Inferior parietal cortex (tissue), 1 donor: ENCODE data around the gene UGP2.

Experiments
- DNase-seq: peaks from one replicate; pipeline ENCODE4 v3.0.0-alpha.2; 2016; ENCODE audit errors: extremely low spot score

UGP2 gene

DNA sequence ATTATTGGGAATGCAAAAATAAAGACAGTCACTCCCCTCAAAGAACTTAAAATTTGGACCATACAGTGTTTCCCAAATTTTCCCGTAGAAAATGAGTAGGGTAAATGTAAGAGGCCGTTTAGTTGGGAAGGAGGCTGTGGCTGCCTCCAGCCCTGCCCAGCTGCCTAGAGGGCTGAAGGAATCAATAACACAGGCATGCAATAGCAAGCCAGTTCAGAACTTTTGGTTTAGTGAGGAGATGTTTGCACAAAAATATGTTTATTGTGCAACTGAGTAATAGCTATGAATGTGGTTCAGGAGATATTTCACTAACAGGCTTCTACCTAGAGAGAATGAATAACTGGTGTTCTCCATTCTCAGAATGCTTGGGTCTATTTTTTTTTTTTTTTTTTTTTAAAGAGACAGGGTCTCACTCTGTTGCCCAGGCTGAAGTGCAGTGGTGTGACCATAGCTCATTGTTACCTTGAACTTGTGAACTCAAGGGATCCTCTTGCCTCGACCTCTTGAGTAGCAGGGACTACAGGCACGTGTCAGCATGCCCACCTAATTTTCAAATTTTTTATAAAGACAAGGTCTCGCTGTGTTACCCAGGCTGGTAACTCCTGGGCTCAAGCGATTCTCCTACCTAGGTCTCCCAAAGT lies 23.6 kb downstream of the UGP2 start:
- no peak for DNase-seq

GRCh38 chr2:63866009-63866709 lies 24.5 kb downstream of the UGP2 start:
- DNase-seq: no peak

DNA sequence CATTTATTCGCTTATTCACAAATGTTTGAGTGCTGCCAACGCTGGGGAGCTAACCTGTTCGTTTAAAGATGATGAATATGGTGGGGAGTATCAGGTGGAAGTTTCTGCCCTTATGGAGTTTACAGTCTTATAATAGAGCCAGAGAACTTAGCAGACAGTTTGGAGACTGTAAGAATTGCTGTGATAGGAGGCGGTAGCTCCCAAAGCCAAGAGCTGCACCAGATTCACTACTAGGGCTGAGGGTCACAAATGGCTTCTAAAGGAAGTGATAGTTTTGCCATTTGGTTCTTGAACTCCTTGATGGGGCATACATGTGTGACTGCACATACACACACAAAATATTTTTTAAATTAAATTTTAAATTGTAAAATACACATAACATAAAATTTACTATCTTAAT lies 29.0 kb downstream of the UGP2 start:
- DNase-seq: no peak

- DNase-seq: no peak
Observed at GRCh38 chr2:63871864-63872263, 30.2 kb downstream of the UGP2 start.

DNA sequence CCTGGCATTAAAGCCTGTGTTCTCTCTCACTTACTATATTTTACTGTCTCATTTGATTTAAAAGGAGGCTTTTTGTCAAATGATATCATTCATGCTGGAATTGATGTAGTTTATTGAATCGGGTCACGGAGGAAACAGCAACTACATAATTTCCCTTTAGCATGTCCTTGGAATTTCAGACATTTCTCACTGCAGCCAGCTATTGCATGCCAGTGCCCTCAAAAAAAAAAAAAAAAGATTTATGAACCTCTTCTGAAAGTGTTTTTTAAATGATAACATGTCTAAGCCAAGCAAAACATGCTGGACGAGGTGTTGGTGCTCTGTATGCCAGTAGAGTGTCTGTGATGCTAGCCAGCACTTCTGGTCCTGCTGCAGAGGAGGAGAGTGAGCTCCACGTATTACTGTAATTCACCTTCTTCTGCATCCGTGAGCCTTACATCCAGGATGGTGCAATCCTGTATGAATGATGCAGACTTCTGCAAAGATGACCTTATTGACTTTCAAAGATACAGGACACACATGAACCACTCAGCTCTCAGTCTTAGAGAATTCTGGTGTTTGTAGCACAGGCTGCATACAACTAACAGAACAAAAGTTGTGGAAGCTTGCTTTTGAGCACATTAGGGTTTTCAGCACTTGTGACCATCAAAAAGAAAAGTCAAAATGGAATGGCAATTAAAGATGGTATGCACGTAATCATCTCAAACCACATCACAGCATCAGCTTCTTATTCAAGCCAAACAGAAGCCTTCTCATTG lies 31.1 kb downstream of the UGP2 start:
- DNase-seq: no peak

DNA sequence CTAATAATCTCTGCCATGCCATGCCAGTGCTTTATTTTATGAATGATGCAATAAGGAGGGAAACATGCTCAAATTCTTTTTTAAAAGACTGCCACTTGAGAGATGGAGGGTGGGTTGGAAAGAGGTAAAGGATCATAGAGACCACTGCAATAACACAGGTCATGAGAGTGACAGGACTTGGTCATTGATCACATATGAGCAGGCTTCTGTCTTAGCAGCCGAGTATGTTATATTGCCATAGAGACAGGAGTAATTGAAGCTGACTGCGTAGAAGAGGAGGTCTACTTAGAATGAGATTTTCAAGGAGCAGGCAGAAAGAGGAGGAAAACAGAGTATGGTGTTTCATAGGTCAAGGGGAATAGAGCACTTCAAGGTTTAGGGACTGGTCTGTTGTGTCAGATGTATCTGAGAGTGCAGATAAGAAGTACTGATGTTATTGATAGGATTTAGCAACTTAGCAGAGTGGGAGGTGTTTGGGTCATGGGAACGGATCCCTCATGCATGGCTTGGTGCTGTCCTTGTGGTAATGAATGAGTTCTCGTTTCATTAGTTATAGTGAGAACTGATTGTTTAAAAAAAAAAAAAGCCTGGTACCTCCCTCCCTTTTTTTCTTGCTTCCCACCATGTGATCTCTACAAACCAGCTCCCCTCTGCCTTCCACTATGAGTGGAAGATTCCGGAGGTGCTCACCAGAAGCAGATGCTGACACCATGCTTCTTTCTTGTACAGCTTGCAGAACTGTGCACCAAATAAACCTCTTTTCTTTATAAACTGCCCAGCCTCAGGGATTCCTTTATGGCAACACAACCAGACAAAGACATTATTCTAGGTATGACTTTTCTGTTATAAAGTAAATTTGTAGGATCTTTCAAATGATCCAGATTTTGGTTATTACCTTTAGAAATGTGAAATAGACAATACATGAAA lies 32.8 kb downstream of the UGP2 start:
- DNase-seq: no peak

GRCh38 chr2:63875131-63875527 lies 33.4 kb downstream of the UGP2 start:
- peak; percentile 58 for DNase-seq

DNA sequence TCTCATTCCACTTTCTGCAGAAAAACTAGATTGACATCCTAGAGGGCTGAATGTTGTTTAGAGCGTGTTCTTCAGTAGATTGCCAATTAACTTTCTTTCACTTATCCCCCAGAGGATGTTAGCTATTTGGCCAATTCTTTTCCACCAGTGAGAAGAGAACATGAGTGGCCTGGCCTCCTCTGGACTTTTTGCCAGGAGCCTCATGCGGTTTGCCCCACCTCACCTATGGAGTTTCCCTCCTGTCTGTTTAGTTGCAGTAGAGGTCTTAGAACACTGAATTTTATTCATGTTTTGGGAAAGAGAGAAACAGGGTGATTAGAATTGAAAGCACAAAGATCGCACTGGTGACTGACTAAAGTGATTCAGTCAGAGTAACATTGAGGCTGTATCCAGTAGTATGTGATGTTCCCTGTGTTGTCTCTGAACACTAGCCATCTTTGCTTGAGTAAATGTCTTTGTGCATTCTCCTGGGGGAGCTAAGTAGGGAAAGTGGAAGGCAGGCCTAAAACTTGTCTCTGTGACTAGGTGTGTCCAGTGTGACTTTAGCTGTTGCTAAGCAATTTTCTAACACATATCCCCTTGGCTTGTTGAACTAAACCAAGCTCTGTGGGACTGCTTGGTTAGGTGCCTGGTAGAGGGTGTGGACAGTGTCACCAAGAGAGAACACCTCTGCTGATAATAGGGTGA lies 34.0 kb downstream of the UGP2 start:
- no peak for DNase-seq

DNA sequence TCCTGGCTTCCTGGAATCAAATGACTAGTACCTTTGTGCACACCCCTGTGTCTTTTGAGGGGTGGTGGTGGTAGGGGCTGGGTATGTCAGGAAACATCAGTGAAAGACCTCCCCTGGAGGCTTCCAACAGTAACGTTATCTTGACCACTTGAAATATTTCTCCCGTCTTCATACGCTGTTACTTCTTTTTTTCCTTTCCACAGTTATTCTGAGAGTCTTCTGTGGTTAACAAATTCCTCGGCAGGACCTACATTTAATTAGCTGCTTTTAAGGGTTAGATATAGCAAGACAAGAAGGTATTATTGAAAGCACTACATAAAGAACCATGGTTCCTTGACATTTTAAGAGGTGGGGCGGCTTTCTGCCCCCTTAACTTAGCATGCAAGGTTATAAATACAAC lies 34.6 kb downstream of the UGP2 start:
- no peak for DNase-seq

GRCh38 chr2:63878486-63878885 lies 36.8 kb downstream of the UGP2 start:
- DNase-seq: no peak

GRCh38 chr2:63879876-63880433 lies 38.3 kb downstream of the UGP2 start:
- DNase-seq: no peak

DNA sequence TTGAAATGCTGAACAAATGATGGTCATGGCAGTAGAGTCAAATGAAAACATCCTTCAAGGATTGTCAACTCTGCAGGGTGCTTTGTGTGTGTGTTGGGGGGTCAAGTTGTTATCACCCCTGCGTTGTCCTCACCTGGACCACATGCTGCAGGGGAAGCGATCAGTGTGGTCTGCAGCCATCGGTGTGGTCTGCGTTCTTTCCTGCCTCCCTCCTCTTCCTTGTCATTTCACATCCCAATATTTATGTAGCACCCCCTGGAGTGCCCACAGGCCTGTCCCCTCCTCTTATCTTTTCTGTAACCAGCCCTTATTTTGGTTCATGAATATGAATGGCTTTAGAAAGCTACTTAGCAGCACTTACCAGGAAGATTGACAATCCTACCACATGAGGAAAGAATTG lies 38.9 kb downstream of the UGP2 start:
- no peak for DNase-seq

DNA sequence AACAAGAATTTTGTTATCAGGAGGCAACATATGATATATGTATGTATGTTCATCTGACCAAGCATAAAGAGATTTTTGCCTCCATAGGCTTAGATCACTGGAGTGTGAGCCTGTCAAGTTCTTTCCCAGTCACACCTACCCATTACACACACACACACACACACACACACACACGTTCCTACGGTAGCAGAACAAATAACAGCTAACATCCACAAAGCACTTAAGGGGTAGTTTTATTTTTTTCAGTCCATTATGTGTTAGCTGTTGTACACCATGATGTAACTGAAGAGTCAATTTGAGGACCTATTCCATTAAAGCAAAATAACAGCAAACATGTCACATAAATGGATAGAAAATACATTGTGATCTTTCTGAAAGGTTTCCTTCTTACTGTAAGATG lies 39.5 kb downstream of the UGP2 start:
- DNase-seq: no peak

DNA sequence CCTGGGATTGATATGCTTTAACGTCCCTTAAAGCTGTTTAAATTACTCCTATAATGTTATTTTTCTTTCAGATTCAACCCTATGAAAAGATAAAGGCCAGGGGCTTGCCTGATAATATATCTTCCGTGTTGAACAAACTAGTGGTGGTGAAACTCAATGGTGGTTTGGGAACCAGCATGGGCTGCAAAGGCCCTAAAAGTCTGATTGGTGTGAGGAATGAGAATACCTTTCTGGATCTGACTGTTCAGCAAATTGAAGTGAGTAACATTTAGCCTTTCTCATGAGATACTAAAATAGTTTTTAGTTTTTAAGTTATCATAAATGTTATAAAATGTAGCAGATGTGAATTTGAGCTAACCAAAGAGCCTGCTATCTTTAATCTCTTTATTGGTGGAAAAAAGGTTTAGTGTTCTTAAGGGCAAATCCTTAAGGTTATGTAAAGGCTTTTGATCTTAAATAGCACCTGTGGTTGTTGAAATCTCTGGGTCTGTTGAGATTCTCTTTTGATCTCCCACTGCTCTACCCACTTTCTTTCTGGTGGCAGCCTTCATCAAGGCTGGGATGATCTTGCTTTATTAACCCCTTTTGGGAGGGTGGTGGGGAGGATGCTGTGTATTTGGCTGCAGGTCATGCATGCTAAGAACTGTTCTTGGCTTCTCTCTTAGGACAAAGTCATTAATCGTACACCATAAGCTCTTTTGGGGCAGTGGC lies 40.9 kb downstream of the UGP2 start:
- DNase-seq: no peak

DNA sequence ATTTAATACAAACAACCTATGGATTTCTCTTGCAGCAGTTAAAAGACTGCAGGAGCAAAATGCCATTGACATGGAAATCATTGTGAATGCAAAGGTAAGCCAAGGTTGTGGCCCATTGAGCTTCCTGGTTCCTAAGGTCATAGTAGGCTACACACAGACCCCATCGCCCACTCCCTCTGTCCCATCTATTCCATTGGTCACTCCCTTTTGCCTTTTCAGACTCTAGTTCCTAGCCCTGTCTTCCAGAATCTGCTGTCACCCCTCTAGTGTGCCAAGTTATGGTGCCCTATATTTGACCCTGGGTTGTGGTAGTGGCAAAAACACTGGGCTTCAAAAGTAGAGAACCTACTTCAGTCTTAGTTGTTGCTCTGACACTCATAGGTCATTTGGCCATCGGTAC lies 44.7 kb downstream of the UGP2 start:
- no peak for DNase-seq

DNA sequence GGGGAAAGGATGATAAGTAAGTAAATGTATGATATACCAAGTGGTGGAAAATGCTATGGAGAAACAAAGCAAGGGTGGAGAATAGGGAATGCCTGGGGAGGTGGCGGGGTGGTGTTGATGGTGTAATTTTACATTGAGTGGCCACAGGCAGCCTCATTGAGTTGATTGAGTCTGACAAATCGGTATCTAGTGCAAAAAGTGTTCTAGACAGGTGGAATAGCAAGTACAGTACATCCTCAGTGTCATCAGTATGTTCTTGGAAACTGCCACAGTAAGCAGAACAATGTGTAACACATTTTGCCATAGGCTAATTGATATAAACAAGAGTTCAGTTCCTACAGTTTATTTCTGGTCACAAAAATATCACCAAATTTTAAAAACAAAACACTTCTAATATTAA lies 46.4 kb downstream of the UGP2 start:
- no peak for DNase-seq

DNA sequence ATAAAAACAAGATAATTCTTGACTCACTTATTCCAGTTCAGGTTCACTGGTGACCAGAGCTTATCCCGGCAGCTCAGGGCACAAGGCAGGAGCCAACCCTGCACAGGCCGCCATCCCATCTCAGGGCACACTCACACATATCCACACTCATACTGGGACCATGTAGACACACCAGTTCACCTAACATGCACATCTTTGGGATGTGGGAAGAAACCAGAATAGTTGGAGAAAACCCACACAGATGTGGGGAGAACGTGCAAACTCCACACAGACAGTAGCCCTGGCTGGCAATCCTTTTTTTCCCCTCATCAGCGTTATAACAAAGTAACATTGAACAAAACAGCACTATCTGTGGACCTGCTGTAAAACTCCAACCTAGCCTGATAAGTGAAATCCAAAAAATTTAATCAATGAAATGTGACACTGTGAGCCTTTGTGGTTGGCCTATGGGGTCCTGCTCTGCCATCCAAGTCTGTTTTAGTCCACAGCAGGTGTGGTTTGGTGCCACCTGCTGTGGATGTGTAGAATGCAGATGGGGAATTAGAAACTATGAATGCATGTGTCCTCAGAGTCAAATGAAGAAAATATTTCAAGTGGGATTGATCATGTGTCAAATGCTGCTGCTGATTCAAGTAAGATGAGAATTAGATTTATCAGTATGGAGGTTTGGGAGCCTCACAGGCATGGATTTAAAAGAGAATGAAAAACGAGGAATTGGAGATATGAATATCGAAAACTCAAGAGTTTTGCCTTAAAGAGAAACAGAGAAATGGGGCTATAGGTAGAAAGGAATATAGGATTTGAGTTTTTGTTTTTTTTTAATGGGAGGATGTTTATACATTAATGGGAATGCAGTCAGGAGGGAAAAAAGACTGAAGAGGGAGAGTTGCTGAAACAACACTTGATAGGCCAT lies 47.0 kb downstream of the UGP2 start:
- DNase-seq: peak; percentile 78

DNA sequence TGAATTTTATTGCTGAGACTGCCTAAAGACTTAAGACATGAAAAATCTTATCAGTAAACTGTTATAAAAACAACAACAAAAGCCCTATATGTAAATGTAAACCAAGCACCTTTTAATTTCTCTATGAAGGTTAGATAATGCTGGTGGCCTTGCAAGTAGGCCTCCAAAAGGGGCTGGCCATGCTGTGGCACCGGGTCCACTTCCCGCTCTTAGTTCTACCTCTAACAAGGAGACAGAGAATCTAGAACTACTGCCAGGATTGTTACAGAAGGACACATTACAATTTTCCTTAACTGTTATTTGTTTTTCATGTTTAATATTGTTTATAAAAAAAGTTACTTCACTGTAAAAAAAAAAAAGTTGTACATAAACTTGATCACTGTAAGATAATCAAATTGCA lies 49.0 kb downstream of the UGP2 start:
- DNase-seq: no peak

DNA sequence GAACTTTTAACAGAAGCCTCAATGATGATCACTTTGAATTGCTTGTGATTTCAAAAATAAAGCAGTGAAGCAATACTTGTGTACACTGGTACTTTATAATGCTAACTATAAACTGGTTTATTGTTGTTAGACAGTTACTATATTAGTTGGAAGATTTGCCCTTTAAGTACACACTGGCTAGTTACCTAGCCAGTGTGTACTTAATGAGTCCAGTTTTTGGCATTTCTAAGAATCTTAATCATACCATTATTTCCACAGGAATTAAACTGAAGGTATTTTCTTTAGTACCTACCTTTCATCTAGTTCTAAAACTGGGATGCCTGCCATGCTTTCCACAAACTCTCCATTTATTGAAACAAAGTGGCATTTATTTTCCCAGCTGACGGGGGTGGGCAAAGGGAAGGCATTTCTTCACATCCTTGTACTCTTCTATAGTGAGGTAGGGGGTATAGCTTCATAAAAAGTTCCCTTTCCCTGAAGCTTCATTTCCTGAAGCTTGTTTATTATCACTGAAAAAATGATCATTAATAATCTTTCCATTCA lies 49.9 kb downstream of the UGP2 start:
- DNase-seq: peak; percentile 49
